ENCODE measurements around the gene MAP7.
"Not testable (repeated sequence)": the region's sequence is repeated elsewhere in the genome, so short reads cannot be mapped to it uniquely, and the experiment has no call there.

The MAP7 gene

DNA sequence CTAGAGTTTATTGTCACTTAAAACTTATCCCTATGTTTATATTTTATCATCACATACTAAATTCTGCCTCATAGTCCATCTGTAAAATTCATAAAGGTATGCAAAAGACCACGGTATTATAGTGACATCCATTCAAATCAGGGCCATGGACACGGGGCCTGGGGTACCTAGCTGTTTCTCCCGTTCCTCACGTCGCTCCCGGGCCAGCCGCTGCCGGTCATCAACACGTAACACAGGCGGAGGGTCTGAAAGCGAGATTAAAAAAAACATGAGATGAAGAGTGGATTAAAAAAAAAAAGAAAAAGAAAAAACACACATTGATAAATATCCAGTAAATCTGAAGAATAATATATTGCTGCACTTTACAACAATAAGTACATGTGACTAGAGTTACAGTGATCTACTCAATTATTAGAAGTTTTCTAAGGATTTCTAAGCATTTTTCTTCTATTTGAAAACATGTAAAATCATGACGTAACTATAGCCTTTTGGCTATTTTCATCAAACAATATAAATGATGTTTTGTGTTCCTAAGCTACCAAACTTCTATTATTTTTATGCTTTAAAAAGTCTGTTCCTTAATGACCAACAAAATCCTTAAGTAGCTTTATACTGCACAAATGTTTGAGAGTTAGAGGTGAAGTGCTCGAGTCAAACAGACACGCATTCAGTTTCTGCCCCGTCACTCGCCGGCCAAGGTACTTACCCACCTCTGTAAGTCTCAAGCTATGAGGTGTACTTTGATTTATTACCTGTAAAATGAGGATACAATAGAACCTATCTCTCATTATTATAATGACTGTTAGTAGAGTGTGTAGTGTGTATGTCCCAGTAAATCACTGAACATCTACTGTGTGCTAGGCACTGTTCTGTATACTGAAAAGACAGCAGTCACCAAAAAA, 138.5 kb downstream of the MAP7 start:
- no peak for DNase-seq

DNA sequence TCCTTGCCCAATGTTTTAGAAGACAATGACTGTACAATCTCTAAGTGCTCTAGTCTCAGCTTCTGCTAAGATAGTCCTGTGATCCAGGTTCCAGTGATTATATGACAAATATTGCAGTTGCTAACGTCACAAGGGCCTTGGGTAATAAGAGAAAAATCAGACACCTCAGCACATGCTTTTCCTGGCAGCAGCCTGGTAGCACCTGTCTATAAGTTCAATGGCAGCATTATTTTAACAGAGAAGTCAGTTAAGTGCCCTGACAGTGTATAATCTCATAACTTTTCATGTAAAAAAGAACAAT, 139.2 kb downstream of the MAP7 start:
- DNase-seq = no peak

DNA sequence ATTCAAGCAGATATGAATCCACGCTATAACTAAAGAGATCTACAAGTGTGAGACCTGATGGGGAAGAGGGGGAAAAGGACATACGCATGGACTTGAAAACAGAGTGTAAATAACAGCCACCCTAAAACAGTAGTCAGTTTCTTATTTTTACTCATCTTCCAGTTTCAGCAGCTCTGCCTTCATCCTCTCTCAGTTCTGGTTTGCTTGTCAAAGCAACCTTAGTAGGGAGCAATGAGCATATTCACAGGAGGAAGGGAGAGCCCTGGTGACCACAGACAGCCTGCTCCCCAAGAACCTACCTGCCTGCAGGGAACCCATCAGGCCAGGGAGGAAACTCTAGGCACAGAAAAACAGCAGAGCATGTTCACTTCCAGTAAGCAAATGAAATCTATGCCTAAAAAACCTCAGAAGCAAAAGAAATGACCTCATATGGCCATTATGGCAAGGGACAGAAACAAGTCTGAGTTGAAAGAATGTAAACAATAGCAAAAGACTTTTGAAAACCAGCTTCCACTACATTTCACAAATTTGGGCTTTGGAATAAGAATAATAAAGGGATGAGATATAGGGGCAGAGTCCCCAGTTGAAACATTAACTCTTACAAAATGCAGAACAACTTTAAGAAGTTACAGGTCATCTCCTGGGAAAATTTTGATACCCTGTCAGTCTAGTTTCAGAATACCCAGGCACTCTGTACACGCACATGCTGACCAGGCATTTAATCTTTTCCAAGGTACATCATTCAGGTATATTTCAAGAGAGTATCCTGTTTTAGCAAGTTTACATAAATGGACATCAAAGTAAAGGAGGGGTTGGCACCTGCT, 139.8 kb downstream of the MAP7 start:
- no peak for DNase-seq

DNA sequence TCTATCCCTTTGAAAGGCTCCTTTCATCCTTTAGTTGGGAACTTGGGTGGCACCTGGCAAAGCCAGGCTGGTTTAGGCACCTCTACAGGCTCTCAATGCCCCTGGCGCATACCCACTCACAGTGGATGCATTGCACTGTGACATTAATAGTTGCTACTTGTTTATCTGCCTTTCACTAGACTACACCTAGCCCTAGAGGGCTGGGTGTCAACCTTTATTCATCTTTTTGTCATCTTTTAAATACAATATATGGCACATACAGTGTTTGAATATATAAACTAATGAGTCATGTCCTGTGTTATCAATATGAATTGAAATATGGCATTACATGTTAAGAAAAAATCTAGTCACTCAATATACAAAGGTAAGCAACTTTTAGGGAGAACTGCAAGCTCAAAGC, 140.6 kb downstream of the MAP7 start:
- DNase-seq = no peak

DNA sequence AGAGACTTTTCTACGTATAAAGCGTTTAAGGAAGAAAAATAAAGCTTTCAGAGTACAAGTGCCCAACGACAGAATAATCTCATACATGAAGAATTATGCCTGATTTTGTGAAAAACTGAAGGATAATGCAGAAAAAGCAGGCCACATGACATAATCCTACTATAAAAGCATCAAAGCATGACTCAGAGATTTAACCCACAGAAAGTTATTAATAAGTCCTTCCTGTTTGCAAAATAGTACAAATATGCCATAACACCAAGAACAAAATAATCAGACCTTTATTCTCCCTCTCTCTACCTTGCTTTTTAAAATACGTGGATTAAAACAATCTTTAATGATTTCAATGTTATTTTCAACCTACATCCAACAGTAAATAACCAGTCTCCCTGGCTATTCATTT, 142.0 kb downstream of the MAP7 start:
- DNase-seq = no peak

DNA sequence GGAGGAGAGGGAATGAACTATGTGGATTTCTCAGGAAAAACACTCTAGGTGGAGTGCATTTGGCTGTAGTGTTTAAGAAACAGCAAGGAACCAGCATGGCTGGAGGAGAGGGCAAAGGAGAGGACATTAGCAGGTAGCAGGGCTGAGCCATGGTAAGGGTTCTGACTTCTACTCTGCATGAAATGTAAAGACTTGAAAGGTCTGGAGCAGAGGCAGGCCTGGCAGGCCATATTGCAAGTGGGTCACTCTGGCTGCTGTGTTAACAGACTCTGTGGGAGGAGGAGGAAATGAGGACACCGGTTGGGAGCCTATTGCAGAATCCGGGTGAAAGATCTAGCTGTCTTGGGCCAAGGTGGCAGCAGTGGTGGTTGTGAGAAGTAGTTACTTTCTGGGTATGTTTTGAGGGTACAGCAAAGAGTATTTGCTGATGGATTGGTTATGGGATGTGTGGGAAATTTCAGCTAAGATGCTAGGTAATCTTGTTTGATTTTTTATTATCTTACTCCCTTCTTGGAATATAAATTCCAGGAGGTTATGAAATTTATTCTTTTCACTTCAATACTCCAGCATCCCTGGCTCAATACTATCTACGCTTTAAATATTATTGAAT, 144.7 kb downstream of the MAP7 start:
- no peak for DNase-seq

DNA sequence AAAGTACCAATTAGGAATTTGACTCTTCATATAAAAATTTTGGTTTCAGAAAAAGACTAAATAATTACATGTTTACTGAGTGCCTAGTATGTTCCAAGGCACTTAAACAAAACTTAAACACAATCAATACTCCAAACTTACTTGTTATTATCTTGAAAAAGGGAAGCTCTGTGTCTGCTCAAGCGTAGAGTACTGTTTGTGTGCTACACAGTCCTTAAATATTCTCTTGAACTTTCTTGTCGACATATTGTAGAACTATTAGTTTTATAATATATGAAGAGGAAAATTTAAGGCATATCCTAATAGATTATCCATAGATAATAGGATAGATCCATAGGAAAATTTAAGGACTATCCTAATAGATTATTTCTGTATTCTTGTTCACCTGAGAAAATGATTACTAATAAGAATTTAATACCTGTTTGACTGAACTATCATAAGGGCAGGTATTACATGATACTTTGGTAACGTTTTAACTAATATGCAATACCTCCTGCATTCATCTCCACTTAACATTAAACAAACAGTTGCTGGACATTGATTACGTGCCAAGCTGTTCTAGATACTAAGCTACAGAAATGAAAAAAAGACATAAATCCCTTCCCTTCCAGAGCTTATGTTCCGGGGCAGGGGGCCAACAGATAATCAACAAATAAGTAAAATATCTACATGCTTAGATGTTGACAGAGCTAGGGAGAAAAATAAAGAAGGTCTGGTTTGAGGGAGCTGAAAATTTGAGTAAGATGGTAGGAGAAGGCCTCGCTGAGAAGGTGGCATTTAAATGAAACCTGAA, 145.4 kb downstream of the MAP7 start:
- no peak for DNase-seq

DNA sequence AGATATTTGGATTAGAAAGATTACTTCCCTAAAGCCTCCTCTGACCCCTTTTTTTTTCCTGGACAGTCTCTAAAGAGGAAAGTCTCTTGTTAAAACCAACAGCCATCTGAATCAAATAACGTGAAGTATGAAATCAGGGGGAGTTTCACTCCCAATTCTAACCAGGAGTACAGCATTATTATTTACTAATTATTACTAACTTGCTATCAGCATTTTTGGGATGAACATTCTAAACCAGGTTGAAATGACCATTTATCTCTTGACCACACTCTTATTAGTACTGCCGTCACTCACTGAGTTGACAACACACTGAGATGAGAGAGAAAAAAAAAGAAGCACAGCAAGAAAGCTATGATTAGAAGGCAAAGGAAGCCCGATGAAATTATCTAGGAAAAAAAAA, 146.2 kb downstream of the MAP7 start:
- DNase-seq = no peak

DNA sequence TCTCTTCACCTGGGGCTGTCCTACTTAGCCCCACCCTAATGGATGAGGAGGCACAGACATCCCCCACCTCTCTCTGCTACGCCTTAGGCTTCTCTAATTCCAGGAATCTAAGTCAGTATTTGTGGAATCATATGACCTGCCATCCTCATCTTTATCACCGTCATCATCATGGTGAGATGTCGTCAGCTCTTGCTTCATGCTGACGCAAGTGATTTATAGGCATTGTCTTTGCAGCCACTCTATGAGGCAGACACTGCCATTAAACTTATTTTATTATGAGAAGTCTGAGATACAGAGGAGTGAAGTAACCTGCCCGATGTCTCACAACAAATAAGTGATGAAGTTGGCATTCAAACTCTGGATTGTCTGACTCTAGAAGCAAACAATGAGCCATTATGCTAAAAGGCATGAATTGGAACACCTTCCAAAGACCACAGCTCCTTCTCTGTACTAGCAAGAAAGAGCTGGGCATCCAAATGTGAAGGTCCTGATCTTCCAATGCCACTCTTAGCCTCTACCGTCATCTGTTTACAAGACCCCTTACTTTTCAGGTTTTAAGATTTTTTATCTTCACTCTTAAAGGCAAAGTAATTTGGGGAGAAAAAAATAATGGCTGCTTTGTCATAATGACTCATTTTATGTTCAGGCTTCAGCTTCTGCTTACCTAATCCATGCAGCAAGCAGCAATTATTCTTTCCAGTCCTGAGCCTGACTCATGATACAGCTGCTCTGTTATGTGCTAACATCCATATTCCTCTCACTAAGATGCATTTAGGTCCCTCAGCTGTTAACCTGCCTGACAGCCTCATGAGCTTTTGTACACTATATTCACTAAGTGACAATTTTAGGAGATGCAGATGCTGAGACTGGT, 146.9 kb downstream of the MAP7 start:
- no peak for DNase-seq

DNA sequence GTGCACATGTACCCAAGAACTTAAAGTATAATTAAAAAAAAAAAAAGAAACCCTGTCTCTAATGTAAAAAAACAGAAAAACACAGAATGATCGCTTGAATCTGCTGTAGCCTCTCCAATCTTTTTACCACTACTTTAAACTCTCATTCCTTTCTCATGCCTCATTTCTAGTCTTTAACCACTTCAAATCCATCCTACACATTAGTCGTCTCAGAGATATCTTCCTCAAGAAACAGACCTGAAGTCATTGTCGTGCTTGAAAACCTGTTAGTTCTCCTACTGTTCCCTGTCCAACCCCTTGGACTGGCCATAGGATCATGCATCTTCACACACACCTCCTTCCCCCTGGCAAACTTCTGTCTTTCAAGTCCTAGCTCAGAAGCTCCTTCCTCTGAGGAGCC, 148.5 kb downstream of the MAP7 start:
- DNase-seq = no peak

DNA sequence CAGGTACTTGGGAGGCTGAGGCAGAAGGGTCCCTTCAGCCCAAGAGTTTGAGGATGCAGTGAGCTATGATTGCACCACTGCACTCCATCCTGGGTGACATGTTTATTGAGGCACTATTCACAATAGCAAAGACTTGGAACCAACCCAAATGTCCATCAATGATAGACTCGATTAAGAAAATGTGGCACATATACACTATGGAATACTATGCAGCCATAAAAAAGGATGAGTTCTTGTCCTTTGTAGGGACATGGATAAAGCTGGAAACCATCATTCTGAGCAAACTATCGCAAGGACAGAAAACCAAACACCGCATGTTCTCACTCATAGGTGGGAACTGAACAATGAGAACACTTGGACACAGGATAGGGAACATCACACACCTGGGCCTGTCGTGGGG, 149.0 kb downstream of the MAP7 start:
- not testable (repeated sequence) for DNase-seq

DNA sequence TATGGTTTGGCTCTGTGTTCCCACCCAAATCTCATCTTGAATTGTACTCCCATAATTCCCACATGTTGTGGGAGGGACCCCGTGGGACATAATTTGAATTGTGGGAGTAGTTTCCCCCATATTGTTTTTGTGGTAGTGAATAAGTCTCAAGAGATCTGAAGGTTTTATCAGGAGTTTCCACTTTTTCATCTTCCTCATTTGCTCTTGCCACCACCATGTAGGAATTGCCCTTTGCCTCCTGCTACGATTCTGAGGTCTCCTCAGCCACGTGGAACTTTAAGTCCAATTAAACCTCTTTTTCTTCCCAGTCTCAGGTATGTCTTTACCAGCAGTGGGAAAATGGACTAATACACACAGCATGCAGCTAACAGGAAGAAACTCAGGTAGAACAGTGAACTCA, 151.8 kb downstream of the MAP7 start:
- no peak for DNase-seq

DNA sequence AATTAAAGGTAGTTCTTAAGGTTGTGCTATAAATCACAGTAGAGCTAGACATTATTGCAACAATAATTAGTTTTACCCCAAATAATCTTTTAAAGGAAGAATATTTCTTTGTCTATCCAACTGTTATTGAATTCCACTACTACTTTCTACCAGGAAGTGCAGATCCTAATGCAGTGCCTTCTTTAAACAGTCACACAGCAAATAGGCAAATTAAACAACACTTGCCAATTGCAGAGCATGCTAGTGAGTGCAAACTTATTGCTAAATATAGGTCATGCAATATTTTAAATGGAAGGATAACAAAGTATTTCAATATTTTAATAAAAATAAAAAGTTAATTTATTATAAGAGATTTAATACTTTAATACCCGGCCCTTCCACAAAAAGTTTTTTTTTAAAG, 153.3 kb downstream of the MAP7 start:
- no peak for DNase-seq

DNA sequence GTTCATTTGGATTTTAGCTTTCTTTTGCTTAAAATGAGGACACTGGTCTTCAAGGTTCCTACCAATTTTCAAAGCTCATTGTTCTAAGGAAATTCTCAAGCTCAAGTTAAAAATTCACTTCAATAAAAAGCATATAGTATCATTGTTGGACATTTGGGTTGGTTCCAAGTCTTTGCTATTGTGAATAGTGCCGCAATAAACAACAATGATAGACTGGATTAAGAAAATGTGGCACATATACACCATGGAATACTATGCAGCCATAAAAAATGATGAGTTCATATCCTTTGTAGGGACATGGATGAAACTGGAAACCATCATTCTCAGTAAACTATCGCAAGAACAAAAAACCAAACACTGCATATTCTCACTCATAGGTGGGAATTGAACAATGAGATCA, 159.3 kb downstream of the MAP7 start:
- not testable (repeated sequence) for DNase-seq

DNA sequence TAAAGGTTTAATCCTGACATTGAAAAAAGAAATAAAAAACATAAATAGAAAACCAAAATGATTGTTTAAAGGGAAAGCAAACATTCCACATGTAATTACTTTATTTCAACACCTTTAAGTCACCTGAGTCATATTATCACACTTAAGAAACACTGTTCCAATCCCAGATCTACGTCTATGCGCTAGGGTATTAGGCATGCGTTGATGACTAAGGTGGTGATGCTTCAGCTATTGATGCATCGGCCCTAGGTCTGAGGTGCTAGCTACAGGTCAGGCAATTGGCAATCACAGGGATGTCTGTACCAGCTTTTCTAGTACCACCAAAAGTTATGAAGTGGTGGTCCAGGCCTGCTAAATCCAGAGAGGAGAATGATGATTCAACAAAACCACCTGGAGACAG, 162.9 kb downstream of the MAP7 start:
- DNase-seq = no peak

DNA sequence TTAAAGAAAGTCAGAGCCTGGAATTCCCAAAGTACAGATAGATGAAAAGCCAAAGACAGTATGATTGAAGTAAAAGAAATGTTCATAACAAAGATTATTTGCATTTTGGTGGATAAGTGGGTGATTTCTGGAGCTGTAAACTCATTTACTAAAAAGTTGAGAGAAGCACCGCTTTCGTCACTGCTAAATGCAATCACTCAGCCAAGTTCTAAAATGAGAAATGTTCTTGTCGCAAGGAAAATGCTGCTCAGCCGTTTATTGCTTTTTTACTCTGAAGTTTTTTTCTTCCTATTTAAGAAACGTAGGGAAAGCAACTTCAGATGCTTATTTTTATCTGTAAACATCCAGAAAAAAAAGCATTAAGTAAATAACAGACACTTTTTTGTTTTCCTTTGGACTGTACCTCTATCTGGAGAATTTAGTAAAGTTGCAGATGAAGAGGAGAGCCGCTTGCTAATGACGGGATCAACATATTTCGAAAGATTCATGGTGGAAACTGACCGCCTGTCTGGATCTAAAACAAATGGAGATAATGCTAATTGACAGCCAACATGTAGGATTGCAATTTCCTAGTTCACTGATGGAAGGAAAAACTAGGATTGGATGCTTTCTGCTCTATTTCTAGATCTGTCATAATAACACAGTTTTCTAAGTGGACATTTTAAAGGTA, 166.8 kb downstream of the MAP7 start:
- no peak for DNase-seq

DNA sequence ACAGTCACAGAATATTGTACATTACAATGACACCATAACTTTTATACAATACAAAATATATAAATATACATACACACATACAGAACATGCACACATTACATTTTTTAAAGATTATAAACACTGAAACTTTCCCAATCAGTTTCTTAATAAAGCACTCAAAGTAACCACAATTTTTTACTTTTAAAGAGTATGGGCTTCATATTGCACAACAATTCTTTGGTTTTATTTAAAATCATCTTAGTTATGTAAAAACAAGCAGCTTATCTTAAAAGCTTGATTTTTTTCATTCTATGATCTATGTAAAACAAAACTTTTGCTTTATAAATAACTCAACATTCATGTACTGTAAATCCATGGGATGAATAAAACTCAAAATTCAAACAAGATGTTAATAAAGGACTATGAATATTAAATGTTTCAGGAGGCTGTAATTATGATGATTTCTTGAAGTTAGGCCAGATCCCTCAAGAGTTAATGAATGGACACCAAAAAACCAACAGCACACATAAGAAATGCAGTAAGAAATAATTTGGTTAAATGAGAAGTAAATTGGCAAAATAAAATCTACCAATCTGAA, 167.5 kb downstream of the MAP7 start:
- no peak for DNase-seq

DNA sequence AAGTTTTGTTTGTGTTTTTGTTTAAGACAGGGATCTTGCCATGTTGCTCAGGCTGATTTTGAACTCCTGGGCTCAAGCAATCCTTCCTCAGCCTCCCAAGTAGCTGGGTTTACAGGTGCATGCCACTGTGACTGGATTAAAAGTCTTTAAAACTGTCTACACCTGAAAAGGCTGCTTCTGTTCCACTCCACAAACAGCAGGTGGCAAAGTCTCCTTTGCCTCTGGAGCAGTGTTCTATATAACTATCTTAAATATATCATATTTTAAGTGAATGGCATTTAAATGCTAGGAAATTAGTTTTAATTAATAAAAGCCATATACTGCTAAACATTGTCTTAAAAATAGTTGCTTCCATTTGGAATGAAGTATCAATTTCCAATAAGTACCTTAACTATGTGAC, 171.3 kb downstream of the MAP7 start:
- DNase-seq = no peak

DNA sequence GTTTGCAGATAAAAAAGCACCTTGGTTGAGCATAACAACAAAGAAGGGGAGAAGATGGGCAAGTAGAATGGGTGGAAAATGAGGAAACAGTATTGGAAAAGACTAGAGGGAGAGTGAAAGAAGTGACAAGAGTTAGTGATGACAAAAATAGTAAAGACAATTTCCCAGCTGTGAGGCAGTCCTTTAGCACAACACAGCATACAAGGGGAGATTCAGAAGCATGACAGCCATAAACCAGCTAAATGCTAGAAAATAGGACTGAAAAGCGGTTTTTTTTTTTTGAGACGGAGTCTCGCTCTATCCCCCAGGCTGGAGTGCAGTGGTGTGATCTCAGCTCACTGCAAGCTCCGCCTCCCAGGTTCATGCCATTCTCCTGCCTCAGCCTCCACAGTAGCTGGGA, 174.4 kb downstream of the MAP7 start:
- DNase-seq = not testable (repeated sequence)

DNA sequence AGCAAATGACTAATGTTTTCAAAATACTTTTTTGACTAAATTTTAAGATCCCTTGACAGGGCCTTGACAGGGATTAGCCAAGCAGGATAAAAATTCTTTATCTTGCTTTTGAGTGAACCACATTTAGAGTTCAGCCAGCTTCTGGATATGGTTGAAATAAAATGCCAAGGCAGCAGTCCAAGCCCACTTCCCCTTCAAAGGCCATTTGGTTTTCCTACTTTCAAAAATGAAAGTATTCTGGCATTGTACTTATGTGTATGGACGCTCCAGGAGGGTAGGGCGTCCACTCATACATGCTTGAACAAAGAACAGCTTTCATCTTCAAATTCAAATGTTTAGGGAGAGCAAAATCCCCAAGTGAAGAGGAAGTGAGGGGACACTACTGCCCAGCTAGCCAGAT, 178.3 kb downstream of the MAP7 start:
- no peak for DNase-seq
